Ovary (tissue), 3 donors: ENCODE measurements around the gene OR4Q3.
"Not testable (repeated sequence)": the region's sequence is repeated elsewhere in the genome, so short reads cannot be mapped to it uniquely, and the experiment has no call there.

Source experiments
- CTCF ChIP-seq, 3 donors: fragments of 450-650 bp in 2 of 3; fragments of 200-600 bp in 1 of 3; IDR thresholded peaks; one replicate each; pipeline versions ENCODE4 v1.5.1 to v1.8.0; 2016 to 2022; ENCODE audit warnings: antibody characterized with exemption in 3 of 3, mild to moderate bottlenecking in 1 of 3
- POLR2A ChIP-seq: fragments of 450-650 bp; IDR thresholded peaks from one replicate; pipeline ENCODE4 v1.6.1; 2017; ENCODE audit warnings: antibody characterized with exemption, mild to moderate bottlenecking, moderate library complexity
- donor health status: DM: no; HTN: no; CAD: no.

GRCh38 chr14:19772454-19772853 lies 29.1 kb downstream of the OR4Q3 start:
- TF ChIP-seq POLR2A; CTCF (IDR thresholded peaks at IDR 0.05): not testable (repeated sequence)
